PC-3 (cell line): ENCODE data around the gene MGLL. TPM values are rescaled to one million over a fixed set of nuclear protein-coding genes. Genes with fewer than 3 reads are reported as not detected.

Experiments
- ATAC-seq: fragments of 200-7000 bp; cut with Tn5 transposase; 2 replicates; pipeline ENCODE4 v1.9.1; 2020; ENCODE audit warnings: mild to moderate bottlenecking, moderate library complexity
- BruUV-seq: library from RNA; stranded (reverse); fragments of 400-500 nt; replicated peaks from 2 replicates; lab custom pipeline; 2021; lab: Mats Ljungman, UMichigan
- CTCF ChIA-PET: fragments of 300-600 bp; sonication (Branson Sonifier 250); formaldehyde crosslinking; loops from one replicate; lab custom pipeline; 2022; ENCODE audit warnings: antibody characterized with exemption; lab: Charles Lee
- POLR2A ChIA-PET: fragments of 300-600 bp; sonication (Branson Sonifier 250); formaldehyde crosslinking; loops from one replicate; lab custom pipeline; 2022; ENCODE audit warnings: antibody characterized with exemption; ENCODE audit not compliant: unreplicated experiment; lab: Charles Lee
- DNase-seq: peaks from one replicate; pipeline ENCODE4 v3.0.0-alpha.2; 2015
- H2AFZ ChIP-seq: fragments of 300-600 bp; sonication (generic); 2 replicates; pipeline ENCODE4 v1.6.0; 2016; ENCODE audit warnings: antibody characterized with exemption, low read length
- H3F3A ChIP-seq: fragments of 300-600 bp; sonication (generic); one replicate; pipeline ENCODE4 v1.6.0; 2017; ENCODE audit warnings: antibody characterized with exemption, low read length, control low read depth, mild to moderate bottlenecking; ENCODE audit not compliant: unreplicated experiment
- H3K27ac ChIP-seq: fragments of 300-600 bp; sonication (generic); 2 replicates; pipeline ENCODE4 v1.5.1; 2016; ENCODE audit warnings: mild to moderate bottlenecking, low read length
- H3K27me3 ChIP-seq: fragments of 300-600 bp; sonication (generic); 2 replicates; pipeline ENCODE4 v1.6.1; 2016; ENCODE audit warnings: low read length, mixed read lengths
- H3K36me3 ChIP-seq: fragments of 300-600 bp; sonication (generic); 2 replicates; pipeline ENCODE4 v1.6.1; 2016; ENCODE audit warnings: low read depth, mixed run types, low read length, mixed read lengths
- H3K4me1 ChIP-seq: fragments of 300-600 bp; sonication (generic); 2 replicates; pipeline ENCODE4 v1.5.1; 2016; ENCODE audit warnings: low read length; ENCODE audit not compliant: insufficient read depth
- H3K4me2 ChIP-seq: fragments of 300-600 bp; sonication (generic); 2 replicates; pipeline ENCODE4 v1.6.0; 2016; ENCODE audit warnings: low read length
- H3K4me3 ChIP-seq: fragments of 300-600 bp; sonication (generic); 2 replicates; pipeline ENCODE4 v1.5.1; 2016; ENCODE audit warnings: mild to moderate bottlenecking, low read length, mixed read lengths
- H3K79me2 ChIP-seq: fragments of 300-600 bp; sonication (generic); 2 replicates; pipeline ENCODE4 v1.6.1; 2017; ENCODE audit warnings: low read length, mixed read lengths
- H3K9ac ChIP-seq: fragments of 300-600 bp; sonication (generic); 2 replicates; pipeline ENCODE4 v1.6.0; 2016; ENCODE audit warnings: mild to moderate bottlenecking, low read length
- H3K9me2 ChIP-seq: fragments of 300-600 bp; sonication (generic); replicated peaks from 2 replicates; pipeline ENCODE4 v1.6.1; 2016; ENCODE audit warnings: mixed run types, low read length, mixed read lengths
- H3K9me3 ChIP-seq: fragments of 300-600 bp; sonication (generic); 2 replicates; pipeline ENCODE4 v1.6.1; 2016; ENCODE audit warnings: low read length, mixed read lengths
- H4K20me1 ChIP-seq: fragments of 300-600 bp; sonication (generic); 2 replicates; pipeline ENCODE4 v1.6.1; 2016; ENCODE audit warnings: low read length, mixed read lengths
- CTCF ChIP-seq: fragments of 300-600 bp; sonication (generic); conservative IDR thresholded peaks from 2 replicates; pipeline ENCODE4 v1.5.1; 2017; ENCODE audit warnings: antibody characterized with exemption, low read depth, mild to moderate bottlenecking, low read length
- EZH2 ChIP-seq: fragments of 300-600 bp; sonication (generic); IDR thresholded peaks from one replicate; pipeline ENCODE4 v1.6.1; 2017; ENCODE audit warnings: antibody characterized with exemption, mild to moderate bottlenecking, low read length; ENCODE audit not compliant: unreplicated experiment
- EZH2phosphoT487 ChIP-seq: fragments of 300-600 bp; sonication (generic); IDR thresholded peaks from 2 replicates; pipeline ENCODE4 v1.6.1; 2018; ENCODE audit warnings: mild to moderate bottlenecking, antibody characterized with exemption, low read length, borderline replicate concordance
- intact Hi-C: fragments of 100-400 bp; cut with micrococcal nuclease; formaldehyde crosslinking; loops from 2 replicates; pipeline ENCODE4 v1.9.0; 2023
- total RNA-seq: library from RNA; depleted of rRNA; stranded (reverse); fragments of >200 nt; gene quantifications from 2 replicates; pipeline ENCODE4 v1.2.3, GENCODE V29; 2014

Gene MGLL
- total RNA-seq, 1 experiment from 2014 or later = 38.7 TPM

GRCh38 chr3:127650236-127650635 lies 172.1 kb downstream of the MGLL start:
- Histone ChIP-seq H4K20me1 (no peaks in the 10 kb centered on the region), H2AFZ (no peak overlapping the region), H3K9me2 (no peaks in the 10 kb centered on the region), H3K4me3 (no peak overlapping the region), H3K36me3 (no peaks in the 10 kb centered on the region), H3K9me3 (no peaks in the 10 kb centered on the region), H3K27me3 (no peaks in the 10 kb centered on the region), H3K27ac (no peak overlapping the region), H3K4me2 (no peak overlapping the region), H3K4me1 (peaks cover 17% of the 10 kb centered on the region), H3K9ac (no peak overlapping the region), H3F3A (no peaks in the 10 kb centered on the region), H3K79me2 (no peaks in the 10 kb centered on the region)
- TF ChIP-seq EZH2 (no peak), EZH2phosphoT487 (no peak), CTCF (no peak)
- BruUV-seq = no TSS peak
- no peak for DNase-seq
- no peak for ATAC-seq
- intact Hi-C loops = loop anchor here (5.0 kb wide), 1 partner anchor 322 kb away; no protein-coding TSS in a partner anchor
- ChIA-PET POLR2A (no interaction called here), CTCF (no interaction called here)

GRCh38 chr3:127647845-127648204 lies 174.5 kb downstream of the MGLL start:
- Histone ChIP-seq H3K9me3 (no peaks in the 10 kb centered on the region), H3K4me1 (no peaks in the 10 kb centered on the region), H3F3A (no peaks in the 10 kb centered on the region), H3K79me2 (no peaks in the 10 kb centered on the region), H4K20me1 (no peaks in the 10 kb centered on the region), H3K4me2 (no peak overlapping the region), H3K36me3 (no peaks in the 10 kb centered on the region), H3K27me3 (no peaks in the 10 kb centered on the region), H3K4me3 (no peak overlapping the region), H2AFZ (no peak overlapping the region), H3K9ac (no peak overlapping the region), H3K27ac (no peak overlapping the region), H3K9me2 (no peaks in the 10 kb centered on the region)
- intact Hi-C loops = no loop called here
- POLR2A ChIA-PET = no interaction called here
- ATAC-seq (no peak), DNase-seq (no peak)
- CTCF ChIA-PET = no interaction called here
- TF ChIP-seq EZH2phosphoT487 (no peak), CTCF (no peak), EZH2 (no peak)
- BruUV-seq = no TSS peak

- no peak for DNase-seq
- no TSS peak for BruUV-seq
- Histone ChIP-seq H3F3A (no peaks in the 10 kb centered on the region), H3K27ac (no peak overlapping the region), H3K9me2 (no peaks in the 10 kb centered on the region), H3K9ac (no peak overlapping the region), H3K36me3 (no peaks in the 10 kb centered on the region), H3K79me2 (no peaks in the 10 kb centered on the region), H3K27me3 (no peaks in the 10 kb centered on the region), H3K4me2 (no peak overlapping the region), H4K20me1 (no peaks in the 10 kb centered on the region), H3K4me1 (no peaks in the 10 kb centered on the region), H3K9me3 (no peaks in the 10 kb centered on the region), H3K4me3 (no peak overlapping the region), H2AFZ (no peak overlapping the region)
- ChIA-PET CTCF (no interaction called here), POLR2A (no interaction called here)
- no peak for ATAC-seq
- no peak for TF ChIP-seq EZH2phosphoT487
- no peak for TF ChIP-seq CTCF
- no peak for TF ChIP-seq EZH2
- intact Hi-C loops = no loop called here
Observed at GRCh38 chr3:127647166-127647844, 175.0 kb downstream of the MGLL start.
